ENCODE results near the gene TRAPPC12. TPM values are rescaled to one million over a fixed set of nuclear protein-coding genes. Genes with fewer than 3 reads are reported as not detected.

The TRAPPC12 gene
- total RNA-seq, 4 donors from 2014 or later = 93.0 to 198 (median 108) TPM

GRCh38 chr2:3520591-3520990 is 141.1 kb downstream of the TRAPPC12 start:
- intact Hi-C loops (cut with DNase I) = loop anchor here (5.0 kb wide), 1 partner anchor 42 kb away; no protein-coding TSS in a partner anchor
- no peak overlapping the region for H3K27ac ChIP-seq
- no peaks in the 10 kb centered on the region for H3K27me3 ChIP-seq
- peaks cover 27 to 29% of the 10 kb centered on the region in 2 donors for H3K4me1 ChIP-seq
- H3K9me3 ChIP-seq = no peaks in the 10 kb centered on the region
- no peak for DNase-seq
- 95% methylated on average over 6 of the region's 6 CpGs for WGBS, 2 donors
- no peaks in the 10 kb centered on the region for H3K36me3 ChIP-seq
- TF ChIP-seq POLR2A (IDR thresholded peaks at IDR 0.05) = no peak
- no peak for TF ChIP-seq CTCF (IDR thresholded peaks at IDR 0.05)
- no peak overlapping the region for H3K4me3 ChIP-seq (replicated peaks in 1 of 3)

GRCh38 chr2:3522961-3523421 is 143.5 kb downstream of the TRAPPC12 start:
- Histone ChIP-seq H3K4me1 (peaks cover 22 to 23% of the 10 kb centered on the region in 2 donors), H3K36me3 (no peaks in the 10 kb centered on the region), H3K9me3 (no peaks in the 10 kb centered on the region), H3K4me3 (replicated peaks in 1 of 3) (no peak overlapping the region), H3K27me3 (no peaks in the 10 kb centered on the region), H3K27ac (no peak overlapping the region)
- no peak for DNase-seq
- intact Hi-C loops (cut with DNase I) = loop anchor here (5.0 kb wide), 1 partner anchor 39 kb away; no protein-coding TSS in a partner anchor
- WGBS, 2 donors = 81 to 83% methylated on average over 13 of the region's 13 CpGs
- TF ChIP-seq POLR2A (IDR thresholded peaks at IDR 0.05) = no peak
- TF ChIP-seq CTCF (IDR thresholded peaks at IDR 0.05) = no peak

GRCh38 chr2:3523551-3524041 is 144.1 kb downstream of the TRAPPC12 start:
- Histone ChIP-seq H3K36me3 (no peaks in the 10 kb centered on the region), H3K9me3 (no peaks in the 10 kb centered on the region), H3K27me3 (no peaks in the 10 kb centered on the region), H3K4me3 (replicated peaks in 1 of 3) (no peak overlapping the region), H3K27ac (no peak overlapping the region), H3K4me1 (peaks cover 20 to 21% of the 10 kb centered on the region in 2 donors)
- DNase-seq = no peak
- intact Hi-C loops (cut with DNase I) = loop anchor here (5.0 kb wide), 1 partner anchor 39 kb away; no protein-coding TSS in a partner anchor
- TF ChIP-seq POLR2A (IDR thresholded peaks at IDR 0.05) = no peak
- TF ChIP-seq CTCF (IDR thresholded peaks at IDR 0.05) = no peak
- WGBS, 2 donors = 69 to 70% methylated on average over 4 of the region's 4 CpGs

GRCh38 chr2:3526871-3527270 is 147.4 kb downstream of the TRAPPC12 start:
- intact Hi-C loops (cut with DNase I) = no loop called here
- no peaks in the 10 kb centered on the region for H3K9me3 ChIP-seq
- no peak for DNase-seq
- H3K4me3 ChIP-seq (replicated peaks in 1 of 3) = no peak overlapping the region
- H3K27ac ChIP-seq = no peak overlapping the region
- H3K36me3 ChIP-seq = no peaks in the 10 kb centered on the region
- H3K4me1 ChIP-seq = peaks cover 13 to 15% of the 10 kb centered on the region in 2 donors
- no peaks in the 10 kb centered on the region for H3K27me3 ChIP-seq
- TF ChIP-seq CTCF (IDR thresholded peaks at IDR 0.05) (no peak), POLR2A (IDR thresholded peaks at IDR 0.05) (no peak)
- WGBS, 2 donors = 91% methylated on average over 17 to 22 of the region's 22 CpGs

GRCh38 chr2:3527886-3528785 is 148.6 kb downstream of the TRAPPC12 start:
- H3K9me3 ChIP-seq = no peaks in the 10 kb centered on the region

More at GRCh38 chr2:3527886-3528785, 148.6 kb downstream of the TRAPPC12 start:
- no peaks in the 10 kb centered on the region for H3K36me3 ChIP-seq
- TF ChIP-seq CTCF (IDR thresholded peaks at IDR 0.05) = no peak
- no peak for TF ChIP-seq POLR2A (IDR thresholded peaks at IDR 0.05)
- 71 to 93% methylated on average over 29 to 35 of the region's 40 CpGs for WGBS, 2 donors
- intact Hi-C loops (cut with DNase I) = no loop called here
- no peak overlapping the region for H3K27ac ChIP-seq
- H3K27me3 ChIP-seq = no peaks in the 10 kb centered on the region
- peaks cover 13 to 15% of the 10 kb centered on the region in 2 donors for H3K4me1 ChIP-seq
- no peak overlapping the region for H3K4me3 ChIP-seq (replicated peaks in 1 of 3)
- no peak for DNase-seq

Data from thyroid gland (tissue), 4 donors.